Neuronal stem cell (in vitro differentiated cells): ENCODE data around the gene MYCBPAP.

Source experiments
- DNase-seq: peaks from one replicate; pipeline ENCODE4 v3.0.0-alpha.2; 2013; ENCODE audit warnings: low spot score
- H2AFZ ChIP-seq: one replicate; pipeline ENCODE4 v1.6.1; 2013; ENCODE audit warnings: mild to moderate bottlenecking, low read length, inconsistent platforms
- H2AK5ac ChIP-seq: 2 replicates; pipeline ENCODE4 v1.6.1; 2013; ENCODE audit warnings: low read depth, mild to moderate bottlenecking, inconsistent platforms, low read length, moderate library complexity, mixed read lengths
- H2BK120ac ChIP-seq: 2 replicates; pipeline ENCODE4 v1.6.1; 2013; ENCODE audit warnings: low read depth, mild to moderate bottlenecking, inconsistent platforms, low read length, moderate library complexity, mixed read lengths
- H2BK12ac ChIP-seq: one replicate; pipeline ENCODE4 v1.6.1; 2013; ENCODE audit warnings: low read length, inconsistent platforms
- H2BK15ac ChIP-seq: 2 replicates; pipeline ENCODE4 v1.6.1; 2013; ENCODE audit warnings: mild to moderate bottlenecking, low read length, inconsistent platforms, mixed read lengths
- H2BK5ac ChIP-seq: one replicate; pipeline ENCODE4 v1.6.1; 2013; ENCODE audit warnings: inconsistent platforms, mild to moderate bottlenecking, low read length, moderate library complexity
- H3K14ac ChIP-seq: one replicate; pipeline ENCODE4 v1.6.1; 2013; ENCODE audit warnings: low read length, inconsistent platforms
- H3K18ac ChIP-seq: 2 replicates; pipeline ENCODE4 v1.6.1; 2013; ENCODE audit warnings: low read length, inconsistent platforms
- H3K23ac ChIP-seq: 2 replicates; pipeline ENCODE4 v1.6.1; 2013; ENCODE audit warnings: low read depth, mild to moderate bottlenecking, mixed read lengths, low read length, inconsistent platforms; ENCODE audit not compliant: poor library complexity
- H3K27ac ChIP-seq: replicated peaks from 3 replicates; pipeline ENCODE4 v1.5.1; 2013; ENCODE audit warnings: low read length, inconsistent platforms
- H3K27me3 ChIP-seq, 3 experiments: 2 replicates each; pipeline ENCODE4 v1.6.1; 2013; ENCODE audit warnings: low read length in 3 of 3, mild to moderate bottlenecking in 2 of 3, inconsistent platforms in 1 of 3, low read depth in 1 of 3, mixed read lengths in 1 of 3, moderate library complexity in 1 of 3; ENCODE audit not compliant: control insufficient read depth in 3 of 3, insufficient read depth in 3 of 3
- H3K36me3 ChIP-seq, 2 donors: replicated peaks in 1 of 2; 2 replicates each; pipeline ENCODE4 v1.6.1; 2013; ENCODE audit warnings: low read length in 2 of 2; ENCODE audit not compliant: control insufficient read depth in 2 of 2, insufficient read depth in 2 of 2
- H3K4ac ChIP-seq: 2 replicates; pipeline ENCODE4 v1.6.1; 2013; ENCODE audit warnings: inconsistent platforms, mild to moderate bottlenecking, low read length, moderate library complexity
- H3K4me1 ChIP-seq, 2 donors: 1 replicate in 1 of 2; 2 replicates in 1 of 2; pipeline ENCODE4 v1.6.1; 2013; ENCODE audit warnings: low read length in 2 of 2, low read depth in 1 of 2; ENCODE audit not compliant: control insufficient read depth in 2 of 2, insufficient read depth in 1 of 2
- H3K4me2 ChIP-seq: one replicate; pipeline ENCODE4 v1.6.1; 2013; ENCODE audit warnings: mild to moderate bottlenecking, low read length, inconsistent platforms; ENCODE audit not compliant: insufficient read depth, poor library complexity, severe bottlenecking
- H3K4me3 ChIP-seq, 2 donors: 2 replicates each; pipeline ENCODE4 v1.5.1; 2013; ENCODE audit warnings: low read length in 2 of 2, mild to moderate bottlenecking in 2 of 2, inconsistent platforms in 1 of 2, moderate library complexity in 1 of 2
- H3K79me1 ChIP-seq: one replicate; pipeline ENCODE4 v1.6.1; 2013; ENCODE audit warnings: low read depth, mild to moderate bottlenecking, inconsistent platforms, low read length, moderate library complexity
- H3K9ac ChIP-seq: one replicate; pipeline ENCODE4 v1.6.1; 2013; ENCODE audit warnings: mild to moderate bottlenecking, low read depth, low read length, inconsistent platforms; ENCODE audit not compliant: poor library complexity
- H3K9me3 ChIP-seq, 2 donors: replicated peaks in 1 of 2; 2 replicates each; pipeline versions ENCODE3 to v1.6.1; 2013; ENCODE audit warnings: low read length in 2 of 2, mild to moderate bottlenecking in 2 of 2, inconsistent platforms in 1 of 2, low read depth in 1 of 2, mixed read lengths in 1 of 2, moderate library complexity in 1 of 2; ENCODE audit not compliant: control insufficient read depth in 2 of 2, insufficient read depth in 1 of 2
- H4K8ac ChIP-seq: one replicate; pipeline ENCODE4 v1.6.1; 2013; ENCODE audit warnings: low read depth, mild to moderate bottlenecking, inconsistent platforms, low read length, moderate library complexity
- H4K91ac ChIP-seq: one replicate; pipeline ENCODE4 v1.6.1; 2013; ENCODE audit warnings: low read length, low read depth, mild to moderate bottlenecking, inconsistent platforms; ENCODE audit not compliant: poor library complexity
- WGBS, 2 donors: extraction: QIAGEN DNeasy Blood & Tissue Kit; methylation state at CpG; one replicate each; pipeline ENCODE4 v1.1.7; 2013; ENCODE audit warnings: missing lambda C conversion rate in 2 of 2, mixed read lengths in 1 of 2; ENCODE audit not compliant: insufficient read length in 2 of 2, insufficient replicate concordance in 1 of 2; ENCODE audit errors: extremely low coverage in 2 of 2; 5-methylcytosine and 5-hydroxymethylcytosine counted together

MYCBPAP gene

DNA sequence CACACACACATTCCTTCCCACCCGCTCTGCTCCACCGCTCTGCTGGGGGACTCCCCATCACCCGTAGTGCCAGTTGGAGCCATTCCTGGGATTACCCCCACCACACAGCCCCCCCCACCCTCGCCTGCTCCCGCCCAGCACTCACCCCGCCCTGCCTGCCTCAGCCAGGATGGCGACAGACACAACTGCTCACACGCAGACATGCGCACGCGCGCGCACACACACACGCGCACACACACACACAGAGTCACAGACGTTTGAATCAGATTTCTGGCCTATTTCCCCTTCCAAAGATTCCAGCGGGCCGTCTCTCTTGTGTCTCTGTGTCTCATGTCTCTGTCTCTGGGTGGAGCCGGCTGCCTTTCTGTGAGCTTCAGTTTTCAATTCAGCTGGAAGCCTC is 56.7 kb downstream of the MYCBPAP start:
- Histone ChIP-seq H3K4me2 (no peak overlapping the region), H3K27me3 (peaks cover 5 to 34% (median 30%) of the 10 kb centered on the region in 3 experiments), H3K14ac (no peak overlapping the region), H2BK15ac (peak overlapping the region; percentile 65), H3K36me3 (no peaks in the 10 kb centered on the region), H3K23ac (no peak overlapping the region), H2AFZ (peak overlapping the region; percentile 9), H3K18ac (peak overlapping the region; percentile 85), H4K91ac (no peak overlapping the region), H2BK12ac (no peak overlapping the region), H4K8ac (no peak overlapping the region), H2BK120ac (peak overlapping the region; percentile 65), H3K79me1 (no peaks in the 10 kb centered on the region), H2AK5ac (peak overlapping the region; percentile 20), H2BK5ac (no peak overlapping the region), H3K4me3 (no peak overlapping the region), H3K9me3 (no peaks in the 10 kb centered on the region), H3K4ac (peak overlapping the region; percentile 25), H3K27ac (no peak overlapping the region), H3K4me1 (peaks cover 47 to 53% of the 10 kb centered on the region in 2 donors), H3K9ac (no peak overlapping the region)
- WGBS, 2 donors, result no CpG with 5 or more reads among the region's 19 CpGs
- DNase-seq, result no peak

DNA sequence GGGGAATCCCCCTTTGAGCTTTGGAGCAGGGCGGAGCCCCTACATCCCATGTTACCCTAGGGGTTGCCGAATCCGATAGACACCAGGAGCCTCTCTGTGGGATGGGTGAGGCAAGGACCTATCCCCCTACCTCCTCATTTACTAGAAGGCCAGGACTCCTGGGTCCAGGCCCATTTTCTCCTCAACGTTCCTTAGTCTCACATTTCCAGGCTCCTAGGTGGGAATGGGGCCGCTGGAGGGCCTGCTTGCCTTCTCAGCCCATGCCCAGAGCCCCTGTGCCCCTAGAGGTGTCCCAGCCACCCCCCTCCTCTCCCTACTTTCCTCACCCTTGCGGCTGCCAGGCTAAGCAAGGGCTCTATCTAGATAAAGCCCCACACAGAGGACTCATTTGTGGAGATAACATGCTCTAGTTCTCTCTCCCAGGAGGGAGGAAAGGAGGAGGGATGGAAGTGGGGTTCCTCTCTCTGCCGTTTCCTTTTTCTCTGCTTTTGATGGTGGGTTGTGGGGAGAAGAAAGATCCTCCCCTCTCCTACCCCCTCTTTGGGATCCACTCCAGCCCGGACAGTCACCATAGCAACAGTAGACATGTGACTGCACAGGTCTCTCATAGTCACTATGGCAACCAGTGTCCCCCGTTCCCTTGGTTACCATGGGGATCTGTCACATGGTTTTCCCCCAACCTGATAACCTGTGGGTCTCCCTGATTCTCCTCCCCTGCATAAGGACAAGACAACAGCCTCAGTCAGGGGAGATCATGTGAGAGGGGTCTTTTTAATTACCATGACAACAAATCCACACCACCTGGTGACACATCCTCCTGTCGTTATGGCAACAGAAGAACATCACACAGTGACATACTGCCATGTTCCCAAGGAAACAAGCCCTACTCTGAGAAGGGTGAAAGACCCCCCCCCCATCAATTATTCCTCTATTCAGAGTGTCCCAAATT is 57.4 kb downstream of the MYCBPAP start:
- Histone ChIP-seq H3K4ac (no peak overlapping the region), H3K36me3 (no peaks in the 10 kb centered on the region), H3K79me1 (no peaks in the 10 kb centered on the region), H2BK15ac (peak overlapping the region; percentile 65), H4K91ac (no peak overlapping the region), H3K23ac (no peak overlapping the region), H2BK5ac (peak overlapping the region; percentile 19), H3K9me3 (no peaks in the 10 kb centered on the region), H2AFZ (peak overlapping the region; percentile 57), H3K27me3 (peaks cover 5 to 31% (median 30%) of the 10 kb centered on the region in 3 experiments), H3K4me3 (no peak overlapping the region), H2BK12ac (no peak overlapping the region), H3K14ac (no peak overlapping the region), H3K9ac (no peak overlapping the region), H2BK120ac (peak overlapping the region; percentile 65), H4K8ac (no peak overlapping the region), H3K4me2 (no peak overlapping the region), H2AK5ac (peak overlapping the region; percentile 20), H3K18ac (peak overlapping the region; percentile 68), H3K4me1 (peaks cover 53 to 55% of the 10 kb centered on the region in 2 donors), H3K27ac (no peak overlapping the region)
- WGBS, 2 donors, result no CpG with 5 or more reads among the region's 10 CpGs
- DNase-seq, result peak; percentile 59

DNA sequence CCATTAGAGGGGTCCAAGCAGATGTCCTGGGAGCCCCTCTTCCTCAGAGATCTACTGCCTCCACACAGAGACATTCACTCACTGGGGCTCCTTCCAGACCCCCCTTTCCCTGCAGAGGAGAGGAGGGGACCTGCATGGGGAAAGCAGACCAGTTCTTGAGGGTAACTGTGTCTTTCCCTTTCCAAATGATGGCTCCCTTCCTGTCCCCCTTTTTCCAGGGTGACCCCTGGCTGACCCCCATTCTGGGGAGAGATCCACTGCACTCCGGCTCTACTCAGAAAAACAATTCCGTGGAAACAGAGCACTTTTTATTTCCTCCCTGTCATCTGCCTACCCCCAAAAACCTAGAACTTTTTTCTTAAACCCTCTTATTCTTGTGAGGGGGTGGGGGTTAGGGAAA is 58.6 kb downstream of the MYCBPAP start:
- H3K36me3 ChIP-seq, result no peaks in the 10 kb centered on the region
- H3K18ac ChIP-seq, result no peak overlapping the region
- H3K4me1 ChIP-seq, result peaks cover 54 to 57% of the 10 kb centered on the region in 2 donors
- no peak overlapping the region for H2AFZ ChIP-seq
- H3K14ac ChIP-seq, result no peak overlapping the region
- no peak overlapping the region for H2BK12ac ChIP-seq
- H4K8ac ChIP-seq, result no peak overlapping the region
- no peaks in the 10 kb centered on the region for H3K9me3 ChIP-seq
- peaks cover 5 to 23% (median 22%) of the 10 kb centered on the region in 3 experiments for H3K27me3 ChIP-seq
- no CpG with 5 or more reads among the region's 2 CpGs for WGBS, 2 donors
- no peak overlapping the region for H3K23ac ChIP-seq
- no peak overlapping the region for H3K4me2 ChIP-seq
- no peak overlapping the region for H2BK15ac ChIP-seq
- H3K27ac ChIP-seq, result no peak overlapping the region
- DNase-seq, result no peak
- peak overlapping the region; percentile 61 for H3K9ac ChIP-seq
- H4K91ac ChIP-seq, result no peak overlapping the region
- no peak overlapping the region for H3K4ac ChIP-seq
- no peaks in the 10 kb centered on the region for H3K79me1 ChIP-seq
- peak overlapping the region; percentile 74 for H2AK5ac ChIP-seq
- H2BK120ac ChIP-seq, result no peak overlapping the region
- H2BK5ac ChIP-seq, result peak overlapping the region; percentile 19
- no peak overlapping the region for H3K4me3 ChIP-seq

DNA sequence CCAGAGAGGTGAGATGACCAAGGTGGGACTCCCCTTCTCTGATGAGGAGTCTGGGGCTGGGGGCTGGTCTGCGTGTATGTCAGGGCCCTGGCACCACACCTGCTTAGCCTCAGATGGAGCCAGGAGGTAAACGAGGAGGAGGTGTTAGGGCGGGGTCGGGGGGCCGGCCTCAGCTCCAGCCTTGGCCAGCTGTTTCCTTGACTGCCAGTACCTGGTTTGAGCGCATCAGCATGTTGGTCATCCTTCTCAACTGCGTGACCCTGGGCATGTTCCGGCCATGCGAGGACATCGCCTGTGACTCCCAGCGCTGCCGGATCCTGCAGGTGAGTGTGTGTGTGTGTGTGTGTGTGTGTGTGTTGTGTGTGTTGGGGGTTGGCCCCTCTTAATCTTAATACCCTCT is 60.4 kb downstream of the MYCBPAP start:
- no peak overlapping the region for H2BK120ac ChIP-seq
- no peak overlapping the region for H3K27ac ChIP-seq
- no peak overlapping the region for H2BK12ac ChIP-seq
- no peak overlapping the region for H4K8ac ChIP-seq
- no peak overlapping the region for H3K4me3 ChIP-seq
- peak overlapping the region; percentile 3 for H2BK15ac ChIP-seq
- no peak overlapping the region for H2AFZ ChIP-seq
- H3K9ac ChIP-seq, result peak overlapping the region; percentile 50
- no peak overlapping the region for H2BK5ac ChIP-seq
- no peak overlapping the region for H3K23ac ChIP-seq
- no peak overlapping the region for H3K4ac ChIP-seq
- H3K27me3 ChIP-seq, result peaks cover 0 to 5% (median 5%) of the 10 kb centered on the region in 3 experiments
- H3K4me1 ChIP-seq, result peaks cover 42 to 47% of the 10 kb centered on the region in 2 donors
- H3K79me1 ChIP-seq, result no peaks in the 10 kb centered on the region
- no peak overlapping the region for H3K14ac ChIP-seq
- no peaks in the 10 kb centered on the region for H3K36me3 ChIP-seq
- no peak overlapping the region for H3K4me2 ChIP-seq
- no CpG with 5 or more reads among the region's 12 CpGs for WGBS, 2 donors
- H4K91ac ChIP-seq, result no peak overlapping the region
- peak overlapping the region; percentile 67 for H2AK5ac ChIP-seq
- H3K9me3 ChIP-seq, result no peaks in the 10 kb centered on the region
- no peak for DNase-seq
- H3K18ac ChIP-seq, result peak overlapping the region; percentile 60
